Liver (tissue), 3 donors: Measurements from ENCODE around the gene CRB2.

Experiments used
- CTCF ChIP-seq: fragments of 150-350 bp; IDR thresholded peaks from 2 replicates; pipeline ENCODE4 v1.5.1; 2017; ENCODE audit warnings: improper control_type of control experiment, low read depth, low read length; ENCODE audit not compliant: missing input control
- EGR1 ChIP-seq, 2 donors: IDR thresholded peaks; 2 replicates each; pipeline ENCODE4 v1.6.1; 2016 to 2018; ENCODE audit warnings: antibody characterized with exemption in 2 of 2, low read depth in 2 of 2
- GABPA ChIP-seq, 2 donors: IDR thresholded peaks in 1 of 2; conservative IDR thresholded peaks in 1 of 2; 2 replicates each; pipeline ENCODE4 v1.6.1; 2016; ENCODE audit warnings: antibody characterized with exemption in 2 of 2, mild to moderate bottlenecking in 1 of 2, moderate library complexity in 1 of 2
- HNF4A ChIP-seq, 2 donors: conservative IDR thresholded peaks; 2 replicates each; pipeline ENCODE4 v1.6.1; 2016; ENCODE audit warnings: antibody characterized with exemption in 2 of 2, mild to moderate bottlenecking in 2 of 2
- JUND ChIP-seq, 2 donors: IDR thresholded peaks; 2 replicates each; pipeline ENCODE4 v1.6.1; 2016; ENCODE audit warnings: antibody characterized with exemption in 2 of 2
- MAX ChIP-seq: IDR thresholded peaks from 2 replicates; pipeline ENCODE4 v1.6.1; 2016; ENCODE audit warnings: antibody characterized with exemption
- RAD21 ChIP-seq, 2 donors: IDR thresholded peaks; 2 replicates each; pipeline ENCODE4 v1.6.1; 2016; ENCODE audit warnings: antibody characterized with exemption in 2 of 2, mild to moderate bottlenecking in 2 of 2
- YY1 ChIP-seq: IDR thresholded peaks from 2 replicates; pipeline ENCODE4 v1.6.1; 2016; ENCODE audit warnings: antibody characterized with exemption, mild to moderate bottlenecking
- TF ChIP-seq, protein P1 (sequence below): IDR thresholded peaks from 2 replicates; pipeline ENCODE4 v1.6.1; 2016; ENCODE audit warnings: antibody characterized with exemption, mild to moderate bottlenecking
- donor health status: healthy.
- donor health status: healthy.

DNA sequence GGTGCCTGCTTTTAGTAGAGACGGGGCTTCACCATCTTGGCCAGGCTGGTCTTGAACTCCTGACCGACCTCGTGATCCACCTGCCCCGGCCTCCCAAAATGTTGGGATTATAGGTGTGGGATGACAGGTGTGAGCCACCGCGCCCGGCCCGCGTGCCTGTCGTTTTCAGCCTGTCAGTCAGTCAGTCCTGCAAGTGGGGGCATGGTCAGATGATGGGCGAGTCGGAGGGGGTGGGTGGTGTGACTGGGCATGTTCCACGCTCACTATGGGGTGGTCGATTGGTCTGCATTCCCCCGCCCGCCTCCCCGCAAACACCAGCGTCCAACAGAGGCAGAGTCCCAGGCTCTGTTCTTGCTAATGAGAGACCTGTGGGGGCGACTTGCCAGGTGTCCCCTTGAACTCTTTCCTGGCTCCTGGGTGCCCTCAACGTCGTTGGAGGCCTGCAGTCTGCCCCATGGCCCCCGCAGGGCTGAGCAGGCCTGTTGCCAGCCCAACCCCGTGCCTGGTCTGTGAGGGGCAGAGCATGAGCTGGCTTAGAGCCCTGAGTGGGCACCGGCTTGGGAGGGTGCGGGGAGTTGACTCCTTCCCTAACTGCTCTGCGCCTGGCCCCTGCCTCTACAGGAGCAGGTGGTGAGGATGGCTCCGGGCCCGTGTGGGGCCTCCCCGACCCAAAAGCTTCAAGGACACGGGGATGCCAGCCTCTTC lies 23.1 kb downstream of the CRB2 start:
- TF ChIP-seq, protein P1, sequence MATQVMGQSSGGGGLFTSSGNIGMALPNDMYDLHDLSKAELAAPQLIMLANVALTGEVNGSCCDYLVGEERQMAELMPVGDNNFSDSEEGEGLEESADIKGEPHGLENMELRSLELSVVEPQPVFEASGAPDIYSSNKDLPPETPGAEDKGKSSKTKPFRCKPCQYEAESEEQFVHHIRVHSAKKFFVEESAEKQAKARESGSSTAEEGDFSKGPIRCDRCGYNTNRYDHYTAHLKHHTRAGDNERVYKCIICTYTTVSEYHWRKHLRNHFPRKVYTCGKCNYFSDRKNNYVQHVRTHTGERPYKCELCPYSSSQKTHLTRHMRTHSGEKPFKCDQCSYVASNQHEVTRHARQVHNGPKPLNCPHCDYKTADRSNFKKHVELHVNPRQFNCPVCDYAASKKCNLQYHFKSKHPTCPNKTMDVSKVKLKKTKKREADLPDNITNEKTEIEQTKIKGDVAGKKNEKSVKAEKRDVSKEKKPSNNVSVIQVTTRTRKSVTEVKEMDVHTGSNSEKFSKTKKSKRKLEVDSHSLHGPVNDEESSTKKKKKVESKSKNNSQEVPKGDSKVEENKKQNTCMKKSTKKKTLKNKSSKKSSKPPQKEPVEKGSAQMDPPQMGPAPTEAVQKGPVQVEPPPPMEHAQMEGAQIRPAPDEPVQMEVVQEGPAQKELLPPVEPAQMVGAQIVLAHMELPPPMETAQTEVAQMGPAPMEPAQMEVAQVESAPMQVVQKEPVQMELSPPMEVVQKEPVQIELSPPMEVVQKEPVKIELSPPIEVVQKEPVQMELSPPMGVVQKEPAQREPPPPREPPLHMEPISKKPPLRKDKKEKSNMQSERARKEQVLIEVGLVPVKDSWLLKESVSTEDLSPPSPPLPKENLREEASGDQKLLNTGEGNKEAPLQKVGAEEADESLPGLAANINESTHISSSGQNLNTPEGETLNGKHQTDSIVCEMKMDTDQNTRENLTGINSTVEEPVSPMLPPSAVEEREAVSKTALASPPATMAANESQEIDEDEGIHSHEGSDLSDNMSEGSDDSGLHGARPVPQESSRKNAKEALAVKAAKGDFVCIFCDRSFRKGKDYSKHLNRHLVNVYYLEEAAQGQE = no peak
- TF ChIP-seq CTCF (no peak), JUND (IDR thresholded peaks at IDR 0.05) (no peak), RAD21 (IDR thresholded peaks at IDR 0.05) (no peak), MAX (no peak), GABPA (IDR thresholded peaks at IDR 0.05 in 1 of 2, conservative IDR thresholded peaks at IDR 0.05 in 1 of 2) (no peak), EGR1 (IDR thresholded peaks at IDR 0.05; ENCODE audit: low read depth in 2 of 2) (no peak), YY1 (no peak), HNF4A (conservative IDR thresholded peaks at IDR 0.05) (no peak)
